Karpas-422 (cell line): ENCODE data around the gene SLC25A52. TPM values are rescaled to one million over a fixed set of nuclear protein-coding genes. Genes with fewer than 3 reads are reported as not detected.
A peak's percentile ranks its signal among the peaks of the same experiment; 100 is the strongest.

ENCODE experiments used
- DNase-seq: peaks from one replicate; pipeline ENCODE4 v3.0.0-alpha.2; 2015
- H2AFZ ChIP-seq: fragments of 200-600 bp; sonication (generic); 2 replicates; pipeline ENCODE4 v1.6.1; 2014; ENCODE audit warnings: antibody characterized with exemption, low read length, mixed read lengths
- H3K27ac ChIP-seq: fragments of 200-600 bp; sonication (generic); 2 replicates; pipeline ENCODE4 v1.5.1; 2014; ENCODE audit warnings: mild to moderate bottlenecking, low read length, moderate library complexity
- H3K27me3 ChIP-seq: fragments of 200-600 bp; sonication (generic); 2 replicates; pipeline ENCODE4 v1.6.1; 2014; ENCODE audit warnings: low read length, mixed read lengths
- H3K36me3 ChIP-seq: fragments of 200-600 bp; sonication (generic); 2 replicates; pipeline ENCODE4 v1.6.1; 2014; ENCODE audit warnings: low read length, mixed read lengths; ENCODE audit not compliant: insufficient read depth
- H3K4me1 ChIP-seq: fragments of 200-600 bp; sonication (generic); 2 replicates; pipeline ENCODE4 v1.6.1; 2014; ENCODE audit warnings: mild to moderate bottlenecking, low read length, mixed read lengths
- H3K4me2 ChIP-seq: fragments of 200-600 bp; sonication (generic); 2 replicates; pipeline ENCODE4 v1.6.1; 2014; ENCODE audit warnings: low read length, low read depth, mild to moderate bottlenecking; ENCODE audit not compliant: poor library complexity, severe bottlenecking
- H3K4me3 ChIP-seq: fragments of 200-600 bp; sonication (generic); 2 replicates; pipeline ENCODE4 v1.5.1; 2014; ENCODE audit warnings: mild to moderate bottlenecking, antibody characterized with exemption, low read length, mixed read lengths
- H3K79me2 ChIP-seq: fragments of 200-600 bp; sonication (generic); 2 replicates; pipeline ENCODE4 v1.6.1; 2014; ENCODE audit warnings: mild to moderate bottlenecking, low read length, mixed read lengths
- H3K9ac ChIP-seq: fragments of 200-600 bp; sonication (generic); 2 replicates; pipeline ENCODE4 v1.6.0; 2014; ENCODE audit warnings: low read length
- H3K9me2 ChIP-seq: fragments of 200-600 bp; sonication (generic), shearing (Covaris generic); replicated peaks from 2 replicates; pipeline ENCODE4 v1.6.0; 2014; ENCODE audit warnings: mild to moderate bottlenecking, low read length, moderate library complexity; ENCODE audit not compliant: insufficient read depth
- H3K9me3 ChIP-seq: fragments of 300-700, 200-600 bp; sonication (generic); 2 replicates; pipeline ENCODE4 v1.6.1; 2014; ENCODE audit warnings: low read length, mixed read lengths
- H4K20me1 ChIP-seq: fragments of 200-600 bp; sonication (generic); 2 replicates; pipeline ENCODE4 v1.6.1; 2014; ENCODE audit warnings: mild to moderate bottlenecking, antibody characterized with exemption, low read length, low read depth; ENCODE audit not compliant: insufficient read depth
- total RNA-seq: library from RNA; depleted of rRNA; stranded (reverse); fragments of >200 nt; shearing (Covaris generic); gene quantifications from 2 replicates; pipeline ENCODE4 v1.2.3, GENCODE V29; 2014; ENCODE audit warnings: low replicate concordance; rRNA removed

SLC25A52 gene
- total RNA-seq, 1 experiment from 2014 or later = not detected

DNA sequence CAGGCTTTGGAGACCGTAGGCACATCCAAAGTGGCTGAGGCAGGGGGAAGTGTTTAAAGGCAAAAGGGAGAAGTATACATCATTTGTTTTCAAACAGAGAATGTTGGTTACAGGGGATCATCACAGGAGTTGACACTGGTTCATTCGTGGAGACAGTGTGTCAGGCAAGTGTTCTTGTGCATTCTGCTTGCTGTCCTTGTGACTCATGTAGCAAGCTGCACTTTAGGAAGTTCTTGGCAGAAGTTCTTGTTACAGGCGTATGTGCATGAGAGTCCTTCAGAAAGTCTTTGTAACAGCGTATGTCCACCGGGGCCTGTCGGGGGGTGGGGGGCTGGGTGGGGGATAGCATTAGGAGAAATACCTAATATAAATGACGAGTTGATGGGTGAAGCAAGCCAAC is 39.8 kb downstream of the SLC25A52 start:
- Histone ChIP-seq H3K79me2 (no peaks in the 10 kb centered on the region), H3K27ac (no peak overlapping the region), H4K20me1 (no peaks in the 10 kb centered on the region), H3K36me3 (no peaks in the 10 kb centered on the region), H3K9me2 (no peaks in the 10 kb centered on the region), H2AFZ (no peak overlapping the region), H3K4me3 (no peak overlapping the region), H3K9me3 (0 out of 2 replicates have a peak, but pooled peaks cover 5% of the 10 kb centered on the region), H3K9ac (no peak overlapping the region), H3K27me3 (0 out of 2 replicates have a peak, but pooled peaks cover 3% of the 10 kb centered on the region), H3K4me2 (no peak overlapping the region), H3K4me1 (no peaks in the 10 kb centered on the region)
- no peak for DNase-seq

DNA sequence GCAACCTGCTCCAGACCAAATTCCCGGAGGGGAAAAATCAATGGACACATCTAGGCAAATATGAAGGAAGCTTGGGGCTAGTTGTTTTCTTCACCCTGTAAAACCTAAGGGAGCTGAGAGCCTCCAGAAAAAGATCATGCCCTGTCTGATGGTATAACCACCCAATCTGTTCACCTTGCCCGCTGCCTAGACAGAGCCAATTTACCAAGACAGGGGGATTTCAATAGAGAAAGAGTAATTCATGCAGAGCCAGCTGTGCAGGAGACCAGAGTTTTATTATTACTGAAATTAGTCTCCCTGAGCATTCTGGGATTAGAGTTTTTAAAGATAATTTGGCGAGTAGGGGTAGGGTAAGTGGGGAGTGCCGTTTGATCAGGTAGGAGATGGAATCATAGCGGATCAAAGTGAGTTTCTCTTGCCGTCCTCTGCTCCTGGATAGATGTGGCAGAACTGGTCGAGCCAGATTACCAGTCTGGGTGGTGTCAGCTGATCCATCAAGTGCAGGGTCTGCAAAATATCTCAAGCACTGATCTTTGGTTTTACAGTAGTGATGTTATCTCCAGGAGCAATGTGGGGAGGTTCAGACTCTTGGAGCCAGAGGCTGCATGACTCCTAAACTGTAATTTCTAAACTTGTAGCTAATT is 41.2 kb downstream of the SLC25A52 start:
- Histone ChIP-seq H3K9me2 (no peaks in the 10 kb centered on the region), H3K79me2 (no peaks in the 10 kb centered on the region), H3K4me1 (no peaks in the 10 kb centered on the region), H3K27me3 (0 out of 2 replicates have a peak, but pooled peaks cover 3% of the 10 kb centered on the region), H3K4me2 (no peak overlapping the region), H4K20me1 (no peaks in the 10 kb centered on the region), H3K27ac (no peak overlapping the region), H2AFZ (no peak overlapping the region), H3K4me3 (no peak overlapping the region), H3K36me3 (no peaks in the 10 kb centered on the region), H3K9ac (no peak overlapping the region), H3K9me3 (0 out of 2 replicates have a peak, but pooled peaks cover 5% of the 10 kb centered on the region)
- no peak for DNase-seq

DNA sequence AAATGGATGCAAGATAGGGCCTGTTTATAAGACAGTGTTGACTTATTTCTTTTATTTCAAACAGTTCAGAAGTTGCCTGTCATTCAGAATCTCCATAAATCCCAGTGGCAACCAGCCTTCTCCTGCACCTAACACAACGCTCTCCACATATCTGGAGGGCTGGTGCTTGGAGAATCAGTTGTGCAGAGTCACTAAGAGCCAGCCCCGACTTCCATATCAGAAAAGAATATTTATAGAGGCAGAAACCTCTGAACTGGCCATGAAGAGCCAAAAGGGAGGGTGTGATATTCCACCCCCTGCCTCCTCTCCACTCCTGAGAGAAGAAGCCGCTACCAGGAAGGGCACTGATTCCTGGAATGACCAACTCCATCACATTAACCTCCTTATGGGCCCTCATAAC is 42.3 kb downstream of the SLC25A52 start:
- H3K4me3 ChIP-seq = no peak overlapping the region
- H3K4me1 ChIP-seq = no peaks in the 10 kb centered on the region
- H3K4me2 ChIP-seq = no peak overlapping the region
- H3K36me3 ChIP-seq = no peaks in the 10 kb centered on the region
- no peak overlapping the region for H3K9ac ChIP-seq
- H3K9me2 ChIP-seq = no peaks in the 10 kb centered on the region
- H4K20me1 ChIP-seq = no peaks in the 10 kb centered on the region
- 0 out of 2 replicates have a peak, but pooled peaks cover 3% of the 10 kb centered on the region for H3K27me3 ChIP-seq
- no peak for DNase-seq
- H2AFZ ChIP-seq = no peak overlapping the region
- H3K79me2 ChIP-seq = no peaks in the 10 kb centered on the region
- 0 out of 2 replicates have a peak, but pooled peaks cover 5% of the 10 kb centered on the region for H3K9me3 ChIP-seq
- no peak overlapping the region for H3K27ac ChIP-seq

DNA sequence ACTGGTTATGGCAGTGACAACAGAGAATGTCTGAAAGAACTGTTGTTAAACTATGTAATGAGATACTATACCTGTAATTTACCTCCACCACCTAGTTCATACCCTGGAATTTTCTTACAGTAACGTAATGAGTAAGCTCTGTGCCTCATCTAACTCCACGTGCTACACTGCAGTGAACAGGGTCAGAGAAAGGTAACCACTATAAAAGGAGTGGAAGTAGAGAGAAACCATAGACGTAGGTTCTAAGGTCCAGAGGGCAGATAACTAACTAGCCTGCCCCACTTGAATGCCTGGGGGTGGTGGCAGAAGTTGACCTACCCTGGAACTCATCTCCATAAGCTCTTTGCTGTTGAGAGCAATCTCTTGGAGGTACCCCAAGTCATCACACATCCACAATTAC is 44.3 kb downstream of the SLC25A52 start:
- H3K9me3 ChIP-seq = 0 out of 2 replicates have a peak, but pooled peaks cover 5% of the 10 kb centered on the region
- H4K20me1 ChIP-seq = no peaks in the 10 kb centered on the region
- H3K4me3 ChIP-seq = no peak overlapping the region
- no peaks in the 10 kb centered on the region for H3K4me1 ChIP-seq
- no peak overlapping the region for H3K9ac ChIP-seq
- no peaks in the 10 kb centered on the region for H3K9me2 ChIP-seq
- H3K36me3 ChIP-seq = no peaks in the 10 kb centered on the region
- no peak overlapping the region for H3K4me2 ChIP-seq
- DNase-seq = no peak
- H3K27ac ChIP-seq = no peak overlapping the region
- H3K27me3 ChIP-seq = 0 out of 2 replicates have a peak, but pooled peaks cover 3% of the 10 kb centered on the region
- H2AFZ ChIP-seq = no peak overlapping the region
- no peaks in the 10 kb centered on the region for H3K79me2 ChIP-seq

DNA sequence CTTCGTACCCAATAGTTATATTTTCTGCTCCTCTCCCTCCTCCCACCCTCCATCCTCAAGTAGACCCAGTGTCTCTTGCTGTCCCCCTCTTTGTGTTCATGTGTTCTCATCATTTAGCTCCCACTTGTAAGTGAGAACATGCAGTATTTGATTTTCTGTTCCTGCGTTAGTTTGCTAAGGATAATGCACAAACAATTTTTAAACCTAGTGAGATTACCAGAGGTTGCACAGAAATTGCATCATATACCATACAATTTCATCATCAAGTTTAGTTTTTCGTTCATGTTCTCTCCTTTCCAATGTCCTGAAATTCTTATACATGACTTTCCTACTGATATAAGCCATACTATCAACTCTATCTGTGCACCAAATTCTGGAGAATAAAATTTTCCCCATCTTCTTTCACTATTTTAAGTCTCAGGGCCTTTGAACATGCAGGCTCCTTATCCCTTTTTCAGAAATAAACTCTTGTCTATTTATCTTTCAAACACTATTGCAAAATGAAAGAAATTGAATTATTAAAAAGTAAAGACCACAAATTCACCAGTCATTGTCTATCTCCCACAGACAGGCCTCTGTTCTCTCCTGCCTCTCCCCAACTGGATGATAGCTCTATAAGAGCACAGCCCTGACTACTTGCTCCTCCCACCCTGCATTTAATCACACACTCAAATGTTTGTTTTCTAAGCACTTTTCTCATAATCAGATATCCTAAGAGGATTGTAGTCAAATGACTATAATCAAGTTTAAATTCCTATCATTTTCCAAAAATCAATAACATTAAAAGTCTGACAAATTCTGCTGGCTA is 49.1 kb downstream of the SLC25A52 start:
- no peak overlapping the region for H2AFZ ChIP-seq
- H3K27ac ChIP-seq = no peak overlapping the region
- no peaks in the 10 kb centered on the region for H4K20me1 ChIP-seq
- no peaks in the 10 kb centered on the region for H3K79me2 ChIP-seq
- no peaks in the 10 kb centered on the region for H3K36me3 ChIP-seq
- no peak overlapping the region for H3K4me3 ChIP-seq
- no peak overlapping the region for H3K4me2 ChIP-seq
- H3K9me3 ChIP-seq = no peaks in the 10 kb centered on the region
- H3K9ac ChIP-seq = no peak overlapping the region
- H3K9me2 ChIP-seq = no peaks in the 10 kb centered on the region
- DNase-seq = no peak
- no peaks in the 10 kb centered on the region for H3K27me3 ChIP-seq
- no peaks in the 10 kb centered on the region for H3K4me1 ChIP-seq

DNA sequence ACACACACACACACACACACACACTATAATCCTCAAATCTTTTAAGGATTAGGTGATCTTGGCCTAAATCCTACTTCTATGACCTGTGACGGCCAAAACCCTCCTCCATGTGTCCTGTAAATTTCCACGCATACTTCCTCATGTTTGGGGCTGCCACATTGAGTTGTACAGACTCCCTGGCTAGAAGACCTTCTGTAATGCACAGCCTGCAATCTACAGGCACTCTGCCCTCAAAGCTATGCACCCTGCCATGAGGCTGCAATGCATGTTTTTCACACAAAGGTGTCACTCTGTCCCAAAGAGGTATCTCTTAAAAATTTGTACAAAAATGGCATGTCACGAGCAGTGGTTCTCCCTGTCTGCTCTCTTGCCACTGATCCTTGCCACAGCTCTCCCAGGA is 49.9 kb downstream of the SLC25A52 start:
- Histone ChIP-seq H2AFZ (no peak overlapping the region), H3K4me2 (no peak overlapping the region), H3K9me2 (no peaks in the 10 kb centered on the region), H3K27ac (no peak overlapping the region), H3K9ac (no peak overlapping the region), H3K4me1 (no peaks in the 10 kb centered on the region), H3K36me3 (no peaks in the 10 kb centered on the region), H3K4me3 (no peak overlapping the region), H4K20me1 (no peaks in the 10 kb centered on the region), H3K27me3 (no peaks in the 10 kb centered on the region), H3K9me3 (no peaks in the 10 kb centered on the region), H3K79me2 (no peaks in the 10 kb centered on the region)
- DNase-seq = peak; percentile 61

Other genes starting within 250 kb of the SLC25A52 start
- not detected in 2 replicates for gene TTR, start 169.0 kb downstream of the SLC25A52 start, total RNA-seq
- 0.47 and 0.97 TPM in 2 replicates for gene B4GALT6, start 76.3 kb downstream of the SLC25A52 start, total RNA-seq
- 26.2 and 93.1 TPM in 2 replicates for gene TRAPPC8, start 182.2 kb upstream of the SLC25A52 start, total RNA-seq